Endothelial cell of umbilical vein (primary cell): ENCODE measurements around the gene OCRL. TPM values are rescaled to one million over a fixed set of nuclear protein-coding genes. Genes with fewer than 3 reads are reported as not detected.

Experiments
- BruUV-seq: library from RNA; stranded (reverse); fragments of 400-500 nt; replicated peaks from 2 replicates; lab custom pipeline; 2021; lab: Mats Ljungman, UMichigan
- CTCF ChIA-PET: fragments of 300-600, 350-600 bp; sonication (Branson Sonifier 250); formaldehyde crosslinking; loops from one replicate; lab custom pipeline; 2021; ENCODE audit warnings: antibody characterized with exemption, inconsistent platforms; lab: Charles Lee
- POLR2A ChIA-PET: fragments of 300-600, 350-600 bp; sonication (Branson Sonifier 250); formaldehyde crosslinking; loops from one replicate; lab custom pipeline; 2021; ENCODE audit warnings: antibody characterized with exemption, inconsistent platforms; lab: Charles Lee
- DNase-seq: peaks from one replicate; pipeline ENCODE4 v3.0.0-alpha.2; 2011; ENCODE audit warnings: low read depth, low spot score
- FAIRE-seq: peaks from 2 replicates; lab custom pipeline; 2011; peaks lifted over from hg19 to GRCh38; lab: Jason Lieb, UNC
- H2AFZ ChIP-seq: 2 replicates; pipeline ENCODE4 v1.6.0; 2012; ENCODE audit warnings: low read depth, low read length, control low read depth, inconsistent platforms
- H3K27ac ChIP-seq: 2 replicates; pipeline ENCODE4 v1.5.1; 2011; ENCODE audit warnings: low read depth, mild to moderate bottlenecking, control low read depth, low read length, moderate library complexity; ENCODE audit not compliant: insufficient read depth
- H3K27me3 ChIP-seq, 2 experiments: 2 replicates each; pipeline versions ENCODE4 v1.6.0 to v1.6.1; 2011; ENCODE audit warnings: low read length in 2 of 2, mixed read lengths in 1 of 2; ENCODE audit not compliant: control insufficient read depth in 2 of 2, insufficient read depth in 2 of 2
- H3K36me3 ChIP-seq, 2 experiments: 2 replicates in 1 of 2; 3 replicates in 1 of 2; pipeline ENCODE4 v1.5.1; 2011; ENCODE audit warnings: low read length in 2 of 2, mild to moderate bottlenecking in 1 of 2, moderate library complexity in 1 of 2; ENCODE audit not compliant: control insufficient read depth in 2 of 2, insufficient read depth in 2 of 2; ENCODE audit errors: extremely low read depth in 1 of 2
- H3K4me1 ChIP-seq: 3 replicates; pipeline ENCODE4 v1.5.1; 2011; ENCODE audit warnings: mild to moderate bottlenecking, low read length; ENCODE audit not compliant: control insufficient read depth, insufficient read depth; ENCODE audit errors: extremely low read depth
- H3K4me2 ChIP-seq: 2 replicates; pipeline ENCODE4 v1.6.1; 2011; ENCODE audit warnings: low read length, control low read depth, mixed read lengths; ENCODE audit not compliant: insufficient read depth
- H3K4me3 ChIP-seq, 3 experiments: fragments of 200-600 bp in 1 of 3; sonication (generic), shearing (Covaris generic) in 1 of 3; replicated peaks in 1 of 3; 2 replicates each; pipeline ENCODE4 v1.5.1; 2011 to 2016; ENCODE audit warnings: control low read depth in 3 of 3, low read length in 3 of 3, mild to moderate bottlenecking in 2 of 3, inconsistent platforms in 1 of 3, low read depth in 1 of 3, moderate library complexity in 1 of 3; ENCODE audit not compliant: insufficient read depth in 1 of 3
- H3K79me2 ChIP-seq: 2 replicates; pipeline ENCODE4 v1.6.0; 2012; ENCODE audit warnings: low read length, inconsistent platforms; ENCODE audit not compliant: control insufficient read depth, insufficient read depth
- H3K9ac ChIP-seq: replicated peaks from 2 replicates; pipeline ENCODE3; 2011; ENCODE audit warnings: low read length, control low read depth; ENCODE audit not compliant: insufficient read depth; ENCODE audit errors: extremely low read depth
- H3K9me1 ChIP-seq: replicated peaks from 3 replicates; pipeline ENCODE4 v1.6.0; 2011; ENCODE audit warnings: mild to moderate bottlenecking, low read length; ENCODE audit not compliant: control insufficient read depth, insufficient read depth; ENCODE audit errors: extremely low read depth
- H3K9me3 ChIP-seq: replicated peaks from 2 replicates; pipeline ENCODE4 v1.5.1; 2012; ENCODE audit warnings: low read length, inconsistent platforms; ENCODE audit not compliant: control insufficient read depth, insufficient read depth
- H4K20me1 ChIP-seq: replicated peaks from 2 replicates; pipeline ENCODE3; 2011; ENCODE audit warnings: mild to moderate bottlenecking, low read length; ENCODE audit not compliant: control insufficient read depth, insufficient read depth; ENCODE audit errors: extremely low read depth
- CTCF ChIP-seq, 2 donors: IDR thresholded peaks; 1 replicate in 1 of 2; 2 replicates in 1 of 2; pipeline ENCODE4 v1.5.1; 2011; ENCODE audit warnings: low read length in 2 of 2, mild to moderate bottlenecking in 2 of 2, moderate library complexity in 2 of 2, control low read depth in 1 of 2, inconsistent platforms in 1 of 2, low read depth in 1 of 2; ENCODE audit not compliant: insufficient read depth in 1 of 2; ENCODE audit errors: extremely low read depth in 1 of 2
- EZH2 ChIP-seq: IDR thresholded peaks from 2 replicates; pipeline ENCODE4 v1.6.1; 2012; ENCODE audit warnings: borderline replicate concordance, low read depth, mild to moderate bottlenecking, moderate library complexity, low read length, inconsistent platforms; ENCODE audit not compliant: severe bottlenecking
- FOS ChIP-seq: IDR thresholded peaks from 2 replicates; pipeline ENCODE4 v1.6.1; 2011; ENCODE audit warnings: mild to moderate bottlenecking, low read length, moderate library complexity, borderline replicate concordance; ENCODE audit not compliant: insufficient read depth
- GATA2 ChIP-seq: IDR thresholded peaks from 2 replicates; pipeline ENCODE4 v1.7.0; 2011; ENCODE audit warnings: low read depth, mild to moderate bottlenecking, moderate library complexity, mixed read lengths, low read length; ENCODE audit not compliant: insufficient read length, insufficient read depth
- JUN ChIP-seq: IDR thresholded peaks from 2 replicates; pipeline ENCODE4 v1.6.1; 2011; ENCODE audit warnings: borderline replicate concordance, low read depth; ENCODE audit not compliant: insufficient read length, insufficient read depth
- MAX ChIP-seq: IDR thresholded peaks from 2 replicates; pipeline ENCODE4 v1.6.1; 2011; ENCODE audit not compliant: insufficient read depth, insufficient read length
- MYC ChIP-seq: IDR thresholded peaks from one replicate; pipeline ENCODE4 v1.6.1; 2011; ENCODE audit warnings: mild to moderate bottlenecking, low read depth, low read length
- POLR2A ChIP-seq: IDR thresholded peaks from 2 replicates; pipeline ENCODE4 v1.6.1; 2012; ENCODE audit warnings: low read depth, mild to moderate bottlenecking, control low read depth, low read length
- POLR2AphosphoS5 ChIP-seq: IDR thresholded peaks from 2 replicates; pipeline ENCODE4 v1.6.1; 2012; ENCODE audit warnings: low read depth, mild to moderate bottlenecking, control low read depth, low read length, moderate library complexity; ENCODE audit not compliant: insufficient read depth
- dilution Hi-C: fragments of 300-500 bp; cut with MboI; formaldehyde crosslinking; loops from one replicate; pipeline ENCODE4 v1.15.0; 2019; ENCODE audit warnings: low sequenced_read_pairs; ENCODE audit not compliant: extremely low pct_ligation_motif_present
- intact Hi-C: fragments of 100-400 bp; cut with micrococcal nuclease; formaldehyde crosslinking; loops from one replicate; pipeline ENCODE4 v1.10.0; 2022
- polyA plus RNA-seq, 4 experiments: library from polyadenylated mRNA; depleted of rRNA in 3 of 4; stranded (reverse) in 3 of 4; unstranded in 1 of 4; fragments of >200 nt; gene quantifications; 2 replicates each; pipeline versions ENCODE4 v1.2.1 to v1.2.3, GENCODE V29; 2011 to 2012; ENCODE audit warnings: missing spikeins in 1 of 4
- total RNA-seq: library from RNA; stranded (reverse); gene quantifications from 2 replicates; pipeline ENCODE4 v1.2.3, GENCODE V29; 2021

The OCRL gene
- total and polyA plus RNA-seq, 2 donors (not counting 3 experiments of a cell fraction or from before 2014, with no cell fraction given), result 14.6 to 20.9 TPM

- BruUV-seq, result no TSS peak
- Histone ChIP-seq H3K27ac (no peak overlapping the region), H3K4me3 (no peak overlapping the region), H3K79me2 (no peaks in the 10 kb centered on the region), H3K4me2 (no peak overlapping the region), H3K36me3 (no peaks in the 10 kb centered on the region), H3K27me3 (no peaks in the 10 kb centered on the region), H4K20me1 (no peaks in the 10 kb centered on the region), H3K9ac (no peak overlapping the region), H2AFZ (no peak overlapping the region), H3K9me1 (no peaks in the 10 kb centered on the region), H3K4me1 (peaks cover 9% of the 10 kb centered on the region), H3K9me3 (no peaks in the 10 kb centered on the region)
- intact Hi-C loops (no loop called here), dilution Hi-C loops (no loop called here)
- TF ChIP-seq CTCF (IDR thresholded peaks at IDR 0.05; ENCODE audit: extremely low read depth in 1 of 2, insufficient read depth in 1 of 2, low read depth in 1 of 2, low read length in 2 of 2) (no peak), GATA2 (no peak), MYC (no peak), POLR2AphosphoS5 (no peak), POLR2A (no peak), MAX (no peak), FOS (no peak), JUN (no peak), EZH2 (no peak)
- ChIA-PET POLR2A (no interaction called here), CTCF (no interaction called here)
- FAIRE-seq, result no peak
- DNase-seq, result no peak
These were observed 72.3 kb downstream of the OCRL start for GRCh38 chrX:129612396-129612795.
